ENCODE data around the gene ARID1B. TPM values are rescaled to one million over a fixed set of nuclear protein-coding genes. Genes with fewer than 3 reads are reported as not detected.

ARID1B gene
- total RNA-seq, 1 experiment from 2014 or later = 15.5 TPM

- no peak for DNase-seq (ENCODE audit: extremely low read depth, low read depth)
These were observed 72.6 kb downstream of the ARID1B start for GRCh38 chr6:156849806-156850205.

- no peak for DNase-seq (ENCODE audit: extremely low read depth, low read depth)
These were observed 73.2 kb downstream of the ARID1B start for GRCh38 chr6:156850353-156850752.

DNA sequence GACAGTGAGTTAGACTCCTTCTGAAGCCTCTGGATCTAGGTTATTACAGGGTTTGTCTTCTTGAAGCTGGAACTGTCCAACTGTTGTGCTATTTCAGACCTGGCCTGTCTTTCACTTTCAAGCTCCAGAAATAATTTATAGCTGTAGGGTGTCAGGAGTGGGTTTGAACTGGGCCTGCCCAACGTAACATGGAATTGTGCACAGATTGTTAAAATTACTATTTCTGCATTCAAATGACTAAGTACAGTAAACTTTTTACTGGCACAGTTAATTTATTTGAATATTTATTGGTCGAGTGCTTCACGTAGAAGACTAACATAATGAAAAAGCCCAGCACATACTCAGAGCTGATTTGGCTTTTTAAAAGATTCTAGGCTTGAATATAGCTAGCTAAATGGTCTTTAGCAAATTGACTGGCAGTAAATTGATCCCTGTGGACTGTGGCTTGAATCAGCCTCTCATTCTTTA, 74.3 kb downstream of the ARID1B start:
- no peak for DNase-seq (ENCODE audit: extremely low read depth, low read depth)

DNA sequence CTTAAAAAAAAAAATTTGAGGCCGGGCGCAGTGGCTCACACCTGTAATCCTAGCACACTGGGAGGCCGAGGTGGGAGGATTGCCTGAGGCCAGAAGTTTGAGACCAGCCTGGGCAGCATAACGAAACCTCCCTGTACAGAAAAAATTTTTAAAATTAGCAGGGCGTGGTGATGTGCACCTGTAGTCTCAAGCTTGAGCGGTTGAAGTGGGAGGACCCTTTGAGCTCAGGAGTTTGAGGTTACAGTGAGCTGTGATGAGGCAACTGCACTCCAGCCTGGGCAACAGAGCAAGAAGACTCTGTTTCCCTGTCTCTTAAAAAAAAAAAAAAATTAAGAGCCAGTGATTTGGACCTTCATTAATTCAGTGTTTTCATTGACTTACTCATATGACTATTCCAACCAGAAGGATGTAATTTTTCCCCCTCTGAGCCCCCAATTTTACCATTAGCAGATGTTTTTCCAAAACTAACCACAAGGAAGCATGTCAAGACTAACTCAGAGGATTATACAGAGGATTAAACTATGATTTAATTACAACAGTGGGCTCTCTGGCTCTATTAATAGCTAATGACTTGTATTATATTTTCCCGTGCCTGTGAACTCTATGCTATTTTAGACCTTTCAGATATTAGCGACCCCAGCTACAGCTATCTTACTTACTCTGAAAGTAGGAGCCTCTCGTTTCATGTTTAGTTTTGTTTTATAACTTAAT, 75.1 kb downstream of the ARID1B start:
- no peak for DNase-seq (ENCODE audit: extremely low read depth, low read depth)

- DNase-seq (ENCODE audit: extremely low read depth, low read depth) = no peak
These were observed 75.7 kb downstream of the ARID1B start for GRCh38 chr6:156852858-156853216.

GRCh38 chr6:156853733-156854132, 76.6 kb downstream of the ARID1B start:
- no peak for DNase-seq (ENCODE audit: extremely low read depth, low read depth)

DNA sequence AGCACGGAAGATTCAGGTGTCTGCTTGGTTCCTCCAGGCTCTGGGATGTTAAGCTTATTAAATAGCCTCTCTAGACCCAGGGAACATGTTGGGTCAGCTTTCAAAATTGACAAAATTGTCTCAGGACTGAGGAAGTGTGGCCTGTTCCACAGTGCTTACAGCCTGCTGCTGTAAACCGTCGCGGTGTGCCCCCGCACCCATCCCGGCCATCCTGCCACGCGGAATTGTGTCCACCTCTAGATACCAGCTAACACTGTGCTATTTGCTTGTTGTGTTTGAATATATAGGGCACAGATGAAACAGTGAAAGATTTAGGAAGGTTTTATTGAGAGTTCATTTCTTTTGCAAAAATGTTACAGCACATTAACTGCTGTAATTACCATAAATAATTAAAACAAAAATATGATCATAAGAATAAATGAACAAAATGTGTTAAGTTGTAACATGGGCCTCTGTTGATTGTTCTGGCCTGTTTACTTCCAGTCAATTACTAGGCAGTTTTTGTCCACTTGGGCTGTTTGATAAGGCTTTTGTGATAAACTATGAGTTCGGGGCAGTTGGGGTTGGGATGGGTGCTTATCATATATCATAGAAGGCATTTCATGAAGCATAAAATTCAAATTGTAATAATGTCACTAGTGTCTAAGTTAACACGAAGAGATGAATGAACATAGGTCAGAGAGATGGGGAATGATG, 77.4 kb downstream of the ARID1B start:
- DNase-seq (ENCODE audit: extremely low read depth, low read depth) = no peak

DNA sequence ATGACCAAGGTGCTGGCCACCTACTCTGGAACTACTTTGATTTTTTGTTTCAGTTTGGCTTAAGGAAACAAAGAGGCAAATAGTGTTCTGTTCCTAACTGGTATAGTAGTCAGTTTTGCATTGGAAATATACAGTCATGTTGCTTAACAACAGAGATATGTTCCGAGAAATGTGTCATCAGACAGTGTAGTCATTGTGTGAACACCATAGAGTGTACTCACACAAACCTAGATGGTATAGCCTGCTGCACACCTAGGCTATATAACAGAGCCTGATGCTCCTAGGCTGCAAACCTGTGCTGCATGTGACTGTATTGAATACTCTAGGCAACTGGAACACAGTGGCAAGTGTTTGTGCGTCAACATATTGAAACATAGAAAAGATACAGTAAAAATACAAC, 80.4 kb downstream of the ARID1B start:
- DNase-seq (ENCODE audit: extremely low read depth, low read depth) = no peak

DNA sequence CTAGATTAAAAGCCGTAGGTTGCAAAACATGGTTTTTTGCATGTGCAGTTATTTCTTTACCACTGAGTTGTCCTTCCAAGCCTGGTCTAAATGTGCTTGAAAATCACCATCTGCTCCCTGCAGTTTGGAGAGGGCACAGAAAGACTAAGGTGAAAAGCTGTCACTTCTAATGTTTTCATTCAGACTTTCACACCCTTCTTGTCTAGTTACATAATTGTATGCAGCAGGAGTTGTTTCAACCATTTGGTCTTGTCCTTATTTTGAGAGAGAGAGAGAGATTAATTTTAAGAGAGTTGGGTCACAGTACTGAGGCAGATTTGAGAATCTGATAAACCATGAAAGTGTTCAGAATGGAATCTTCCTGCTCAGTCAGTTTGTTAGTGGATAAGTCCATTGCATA, 82.5 kb downstream of the ARID1B start:
- DNase-seq (ENCODE audit: extremely low read depth, low read depth) = no peak

DNA sequence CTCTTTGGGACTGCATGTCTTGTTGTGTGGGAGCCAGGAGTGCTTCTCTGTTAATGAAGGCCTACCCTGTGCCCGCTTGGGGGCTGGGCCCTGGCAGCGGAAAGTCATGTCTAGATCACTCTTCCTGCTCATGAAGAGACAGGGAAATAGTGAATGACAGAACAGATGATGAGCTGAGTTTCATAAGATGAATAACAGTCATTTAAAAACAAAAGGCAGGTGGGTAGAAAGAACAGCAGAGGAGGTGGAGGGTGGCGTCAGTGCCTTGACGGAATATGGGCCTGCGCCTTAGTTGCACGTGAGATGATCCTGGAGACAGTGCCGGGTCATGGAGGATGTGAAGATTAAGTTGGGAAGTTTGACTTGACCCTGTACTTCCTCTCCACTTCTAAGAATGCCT, 85.5 kb downstream of the ARID1B start:
- DNase-seq (ENCODE audit: extremely low read depth, low read depth) = no peak

GRCh38 chr6:156863504-156863903, 86.3 kb downstream of the ARID1B start:
- DNase-seq (ENCODE audit: extremely low read depth, low read depth) = no peak

- DNase-seq (ENCODE audit: extremely low read depth, low read depth) = no peak
These were observed 87.4 kb downstream of the ARID1B start for GRCh38 chr6:156864557-156864956.

DNA sequence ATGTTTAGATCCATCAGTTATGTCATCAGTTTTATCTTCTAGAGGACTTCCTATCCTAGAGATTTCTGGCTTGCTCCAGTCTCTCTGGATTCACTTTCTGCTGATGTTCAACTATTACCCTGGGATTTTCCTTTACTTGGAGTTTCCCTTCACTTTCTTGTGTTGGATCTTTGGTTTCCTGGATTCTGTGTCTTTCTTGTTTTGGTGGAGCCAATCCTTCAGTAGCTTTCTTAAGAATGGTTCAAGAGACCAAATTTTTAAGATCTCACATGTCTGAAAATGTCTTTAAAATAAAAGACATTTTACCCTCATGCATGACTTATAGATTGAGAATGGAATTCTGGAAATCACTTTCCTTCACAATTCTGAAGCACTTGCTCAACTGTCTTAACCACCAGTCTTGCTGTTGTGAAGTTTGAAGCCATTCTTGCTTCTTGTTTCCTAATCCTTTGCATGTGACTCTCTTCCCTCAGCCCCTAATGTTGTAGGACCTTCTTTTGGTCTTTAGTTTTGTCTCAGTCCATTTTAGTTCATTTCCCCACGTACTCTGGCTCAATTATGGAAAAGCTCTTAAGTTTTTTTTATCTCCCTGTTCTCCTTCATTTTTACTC, 87.9 kb downstream of the ARID1B start:
- no peak for DNase-seq (ENCODE audit: extremely low read depth, low read depth)

DNA sequence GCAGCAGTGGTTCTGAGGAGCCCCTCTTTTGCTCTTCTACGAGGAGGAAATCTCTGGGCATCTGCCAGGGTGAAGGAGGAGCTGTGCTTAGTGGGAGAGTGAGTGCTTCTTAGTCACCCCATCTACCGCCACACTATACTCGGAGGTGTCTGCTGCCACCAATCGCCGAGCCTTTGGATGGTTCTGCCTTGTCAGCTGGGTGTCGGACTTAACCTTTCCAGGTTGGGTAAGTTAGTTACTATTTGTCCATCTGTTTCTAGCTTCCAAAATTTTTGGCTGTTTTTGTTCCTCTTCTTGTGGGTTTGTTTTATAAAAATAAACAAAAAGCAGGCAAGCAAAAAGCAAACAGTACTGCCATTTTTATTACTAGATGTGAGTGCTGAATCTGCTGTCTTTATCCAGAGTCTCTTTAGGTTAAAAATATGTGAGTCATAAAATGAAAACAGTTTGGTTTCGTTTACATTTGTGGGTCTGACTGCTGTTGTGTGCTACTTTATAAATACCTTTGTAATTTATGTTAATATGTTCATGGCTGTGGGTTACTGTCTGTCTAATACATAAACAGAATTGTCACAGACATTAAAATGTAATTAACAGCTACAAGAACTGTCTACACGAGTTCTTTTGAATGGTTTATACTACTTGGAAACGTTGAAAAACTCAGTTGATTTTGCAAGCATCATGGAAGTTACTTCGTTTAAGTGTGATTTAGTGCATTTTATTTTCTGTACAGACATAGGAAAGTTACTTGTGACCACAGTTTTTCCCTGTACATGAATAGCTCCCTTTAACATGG, 89.2 kb downstream of the ARID1B start:
- no peak for DNase-seq (ENCODE audit: extremely low read depth, low read depth)

GRCh38 chr6:156867121-156867520, 89.9 kb downstream of the ARID1B start:
- DNase-seq (ENCODE audit: extremely low read depth, low read depth) = no peak

GRCh38 chr6:156868385-156868784, 91.2 kb downstream of the ARID1B start:
- DNase-seq (ENCODE audit: extremely low read depth, low read depth) = no peak

DNA sequence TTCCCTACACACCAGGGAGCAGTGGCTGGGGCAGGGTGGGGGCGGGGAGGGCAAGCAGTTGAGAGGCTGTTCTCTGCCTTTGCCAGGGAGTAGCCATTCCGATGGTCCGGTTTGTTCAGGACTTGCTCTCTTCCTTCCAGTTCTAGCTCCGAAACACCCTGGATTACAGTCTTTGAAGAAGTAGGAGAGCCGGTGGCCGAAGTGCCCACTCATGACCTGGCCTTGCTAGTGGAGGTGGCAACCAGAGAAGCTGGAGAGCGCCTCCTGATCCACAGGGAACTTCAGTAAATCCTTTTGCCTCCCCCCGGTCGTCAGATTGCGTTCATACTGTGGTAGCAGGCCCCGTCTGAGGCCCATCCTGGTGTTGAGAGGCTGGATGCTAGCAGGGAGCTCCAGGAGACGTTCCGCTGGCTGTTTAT, 92.8 kb downstream of the ARID1B start:
- no peak for DNase-seq (ENCODE audit: extremely low read depth, low read depth)

DNA sequence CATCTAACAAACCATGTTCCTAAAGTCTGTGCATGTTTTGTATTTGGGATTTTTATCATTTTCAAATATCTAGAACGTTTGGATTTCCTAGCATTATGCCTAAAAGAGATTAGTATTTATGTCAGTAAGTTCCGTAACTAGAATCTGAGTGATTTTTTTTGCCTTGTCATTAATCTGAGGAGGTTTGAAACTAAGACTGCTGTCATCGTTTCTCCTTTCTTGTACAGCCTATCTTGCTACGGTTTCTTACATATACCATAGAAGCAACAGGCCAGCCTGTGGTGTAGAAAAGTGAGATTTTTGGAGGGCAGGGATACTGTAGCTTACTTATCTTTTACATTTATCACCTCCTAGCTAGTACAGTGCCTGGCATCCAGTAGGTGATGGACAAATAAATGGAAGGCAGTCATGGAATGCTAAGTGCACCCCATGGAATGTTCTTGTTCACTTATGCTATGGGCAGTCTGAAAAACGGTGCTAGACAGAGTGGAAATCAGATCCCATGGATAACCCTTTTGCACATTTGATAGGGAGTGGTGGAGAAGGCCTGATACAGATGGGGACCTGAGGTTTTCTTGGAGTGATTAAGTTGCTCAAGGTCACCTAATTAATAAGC, 93.9 kb downstream of the ARID1B start:
- no peak for DNase-seq (ENCODE audit: extremely low read depth, low read depth)

GRCh38 chr6:156872903-156873302, 95.7 kb downstream of the ARID1B start:
- no peak for DNase-seq (ENCODE audit: extremely low read depth, low read depth)

GRCh38 chr6:156873654-156874380, 96.6 kb downstream of the ARID1B start:
- DNase-seq (ENCODE audit: extremely low read depth, low read depth) = no peak
